HG03159 (cell line): ENCODE measurements around the gene EDN3.

Experiments used
- ATAC-seq: cut with Tn5 transposase; IDR thresholded peaks from one replicate; pipeline ENCODE4 v1.9.1; 2021; ENCODE audit warnings: mild to moderate bottlenecking, moderate library complexity; ENCODE audit not compliant: unreplicated experiment

The EDN3 gene

GRCh38 chr20:59307270-59307669, 6.9 kb downstream of the EDN3 start:
- no peak for ATAC-seq

GRCh38 chr20:59308493-59309201, 8.2 kb downstream of the EDN3 start:
- no peak for ATAC-seq

- no peak for ATAC-seq
Observed at GRCh38 chr20:59309218-59309617, 8.8 kb downstream of the EDN3 start.

- no peak for ATAC-seq
Observed at GRCh38 chr20:59314997-59315396, 14.6 kb downstream of the EDN3 start.

- no peak for ATAC-seq
Observed at GRCh38 chr20:59316911-59317731, 16.7 kb downstream of the EDN3 start.

- no peak for ATAC-seq
Observed at GRCh38 chr20:59318201-59318790, 17.9 kb downstream of the EDN3 start.

GRCh38 chr20:59318803-59319202, 18.4 kb downstream of the EDN3 start:
- no peak for ATAC-seq

- ATAC-seq, result no peak
Observed at GRCh38 chr20:59320426-59320825, 20.0 kb downstream of the EDN3 start.

GRCh38 chr20:59320854-59321647, 20.6 kb downstream of the EDN3 start:
- no peak for ATAC-seq

GRCh38 chr20:59322081-59322480, 21.7 kb downstream of the EDN3 start:
- ATAC-seq, result no peak

GRCh38 chr20:59322585-59323454, 22.4 kb downstream of the EDN3 start:
- no peak for ATAC-seq

GRCh38 chr20:59323731-59324130, 23.3 kb downstream of the EDN3 start:
- ATAC-seq, result no peak

GRCh38 chr20:59324521-59325141, 24.2 kb downstream of the EDN3 start:
- ATAC-seq, result no peak

- no peak for ATAC-seq
Observed at GRCh38 chr20:59325142-59325523, 24.7 kb downstream of the EDN3 start.

GRCh38 chr20:59326188-59326587, 25.8 kb downstream of the EDN3 start:
- no peak for ATAC-seq

- no peak for ATAC-seq
Observed at GRCh38 chr20:59328071-59328470, 27.7 kb downstream of the EDN3 start.

- ATAC-seq, result no peak
Observed at GRCh38 chr20:59331721-59332329, 31.4 kb downstream of the EDN3 start.

- ATAC-seq, result no peak
Observed at GRCh38 chr20:59333260-59333845, 32.9 kb downstream of the EDN3 start.

- ATAC-seq, result no peak
Observed at GRCh38 chr20:59333951-59334350, 33.5 kb downstream of the EDN3 start.
